ENCODE results near the gene HHLA2.

The HHLA2 gene

DNA sequence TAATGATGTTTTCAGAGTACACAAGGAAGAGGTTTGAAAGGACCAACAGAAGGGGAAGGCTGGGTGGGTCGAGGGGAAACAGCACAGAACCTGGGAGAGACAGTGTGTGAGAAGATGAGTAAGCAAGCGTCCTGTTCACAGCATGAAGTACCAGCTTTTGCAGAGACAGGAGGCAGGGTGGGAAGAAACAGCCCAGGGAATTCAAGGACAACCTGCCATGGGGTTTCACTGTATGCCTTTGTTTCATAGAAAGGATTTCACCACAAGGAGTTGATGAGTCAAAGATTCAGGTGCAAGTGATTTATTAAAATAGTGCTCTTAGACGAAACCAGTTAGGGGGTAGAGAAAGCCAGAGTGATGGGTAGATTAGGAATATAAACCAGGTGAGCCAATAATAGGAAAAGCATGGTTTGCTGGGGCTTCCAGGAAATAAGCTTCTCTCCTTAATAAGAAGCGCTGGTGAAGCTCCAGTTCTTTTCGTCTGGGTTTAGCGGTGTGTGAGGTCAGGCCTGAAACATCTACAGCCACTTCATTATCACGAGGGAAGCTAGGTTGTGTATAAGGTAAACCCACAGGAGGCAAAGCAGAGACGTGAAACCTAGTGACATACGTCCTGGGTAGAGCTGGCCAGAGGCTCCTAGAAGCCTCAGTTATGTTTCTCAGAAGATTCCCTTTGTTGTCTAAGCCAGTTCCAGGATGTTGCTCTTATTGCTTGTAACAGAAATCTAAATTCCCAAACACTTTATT is 3.9 kb downstream of the HHLA2 start:
- DNase-seq, result no peak

DNA sequence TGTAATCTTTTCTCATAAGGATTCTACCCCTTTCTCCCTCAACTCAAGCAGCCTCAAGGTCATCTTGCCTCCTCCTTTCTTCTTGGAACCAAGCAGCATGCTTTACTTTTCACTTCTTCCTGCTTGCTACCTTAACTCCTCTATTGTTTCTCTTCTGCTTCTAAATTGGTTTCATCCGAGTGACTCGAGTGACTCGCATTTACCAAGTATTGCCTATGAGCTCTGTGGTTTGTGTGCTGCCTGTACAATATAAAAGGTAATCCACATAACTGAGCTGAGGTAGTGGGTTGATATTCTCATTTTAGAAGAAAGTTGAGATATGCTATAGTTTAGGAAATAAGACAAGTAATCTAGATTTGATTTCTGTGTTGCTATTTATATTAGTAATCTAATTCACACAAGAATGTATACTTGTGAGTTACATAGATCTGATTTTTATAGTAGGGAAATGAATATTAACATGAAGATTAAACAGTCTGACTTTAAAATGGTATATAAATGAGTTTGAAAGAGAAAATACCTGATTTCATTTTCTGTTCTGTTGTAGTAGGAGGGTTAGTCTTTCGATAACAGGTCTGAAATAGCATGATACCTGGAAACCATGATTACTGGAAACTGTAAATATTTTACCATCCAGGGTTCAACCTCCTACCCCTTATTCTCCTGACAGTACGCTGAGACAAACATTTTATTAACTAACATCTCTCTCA is 5.5 kb downstream of the HHLA2 start:
- DNase-seq, result no peak

DNA sequence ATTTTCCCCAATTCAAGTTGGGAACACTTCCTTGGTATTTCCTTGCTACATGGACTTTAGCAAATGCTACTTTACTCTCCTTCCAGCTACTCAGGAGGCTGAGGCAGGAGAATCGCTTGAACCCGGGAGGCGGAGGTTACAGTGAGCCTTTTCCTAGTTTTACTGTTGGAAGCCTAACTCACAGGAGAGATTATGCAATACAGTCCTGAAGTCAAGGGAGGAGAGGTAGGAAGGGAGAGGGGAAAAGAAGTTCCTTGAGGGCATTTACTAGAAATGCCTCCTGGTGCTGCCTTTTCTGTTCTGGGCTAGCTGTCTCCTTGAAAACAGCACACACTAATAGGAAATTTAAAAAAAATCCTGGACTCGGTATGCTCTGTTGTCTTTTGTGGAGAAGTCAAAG is 6.2 kb downstream of the HHLA2 start:
- DNase-seq, result no peak

- no peak for DNase-seq
Measured at GRCh38 chr3:108305484-108306172, 9.3 kb downstream of the HHLA2 start.

GRCh38 chr3:108311797-108312196 is 15.4 kb downstream of the HHLA2 start:
- DNase-seq, result no peak

DNA sequence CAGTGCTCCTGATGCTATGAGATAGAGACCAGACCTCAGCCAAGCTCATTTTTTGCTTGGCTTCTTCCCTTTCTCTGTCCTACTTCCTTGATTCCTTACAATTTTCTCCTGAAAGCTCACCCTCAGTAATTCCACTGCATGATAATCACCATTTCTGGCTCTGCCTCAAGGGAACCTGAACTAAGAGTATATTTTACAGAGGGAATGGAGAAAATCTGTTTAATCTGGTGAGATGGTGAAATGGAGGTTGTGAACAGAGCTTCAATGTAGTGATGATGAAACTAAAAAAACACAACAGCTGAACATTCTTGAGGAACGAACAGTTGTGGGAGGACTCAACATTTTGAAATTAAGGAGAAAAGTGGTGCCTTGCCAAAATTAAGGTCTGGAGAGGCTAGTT is 16.3 kb downstream of the HHLA2 start:
- no peak for DNase-seq

GRCh38 chr3:108315767-108316301 is 19.5 kb downstream of the HHLA2 start:
- no peak for DNase-seq

DNA sequence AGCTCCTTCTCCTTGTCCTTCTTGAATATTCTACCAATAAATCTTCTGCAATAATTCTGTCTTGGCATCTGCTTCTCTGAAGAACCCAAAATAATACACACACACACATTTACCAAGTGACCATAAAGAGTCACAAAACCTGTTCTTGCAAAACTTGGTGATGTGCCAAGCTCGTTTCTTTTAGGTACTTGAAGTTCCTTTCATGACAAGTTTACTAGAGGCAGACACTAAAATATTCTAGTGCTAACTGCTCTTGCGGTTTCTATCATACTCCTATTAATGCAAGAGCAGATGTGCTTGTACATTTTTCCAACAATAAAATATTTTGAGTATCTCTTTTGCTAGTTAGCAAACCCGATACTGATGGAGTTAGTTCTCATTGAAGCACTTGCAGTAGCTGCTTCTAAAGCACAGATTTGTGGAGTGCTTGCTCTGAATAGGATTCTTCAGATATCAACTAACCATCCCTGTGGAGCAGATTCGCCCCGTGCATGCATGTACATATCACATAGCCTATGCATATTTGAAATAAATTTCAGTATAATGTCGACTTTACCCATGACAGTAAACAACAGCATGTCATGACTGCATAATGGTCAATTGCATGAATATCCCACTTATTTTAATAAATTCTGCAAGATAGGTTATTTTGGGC is 23.2 kb downstream of the HHLA2 start:
- no peak for DNase-seq

DNA sequence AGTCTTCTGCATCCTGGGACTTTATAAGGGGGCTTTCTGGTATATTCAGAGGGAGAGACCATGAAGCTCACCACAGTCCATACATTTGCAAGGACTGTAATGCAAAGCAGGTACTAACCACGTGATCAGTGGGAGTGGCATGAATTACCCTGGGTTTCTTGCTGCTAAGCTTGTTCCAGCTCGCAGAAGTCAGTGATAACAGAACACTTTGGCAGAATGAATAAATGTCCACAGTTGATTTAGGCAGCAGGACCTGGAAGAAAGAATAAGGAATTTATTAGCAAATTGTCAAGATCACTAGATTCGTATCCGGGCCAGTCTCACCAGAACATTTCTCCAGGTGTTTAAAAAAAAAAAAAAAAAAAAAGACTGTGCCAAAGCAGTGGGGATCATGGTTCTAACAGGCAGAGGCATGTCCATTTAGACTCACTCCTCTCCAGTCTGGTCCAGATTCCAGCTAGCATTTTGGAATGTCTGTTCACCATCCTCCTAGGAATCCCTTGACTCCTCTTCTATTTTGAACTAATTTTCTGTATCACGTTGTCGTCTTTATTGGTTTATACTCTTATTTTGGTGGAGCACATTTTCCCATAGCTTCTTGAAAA is 24.5 kb downstream of the HHLA2 start:
- DNase-seq, result no peak

DNA sequence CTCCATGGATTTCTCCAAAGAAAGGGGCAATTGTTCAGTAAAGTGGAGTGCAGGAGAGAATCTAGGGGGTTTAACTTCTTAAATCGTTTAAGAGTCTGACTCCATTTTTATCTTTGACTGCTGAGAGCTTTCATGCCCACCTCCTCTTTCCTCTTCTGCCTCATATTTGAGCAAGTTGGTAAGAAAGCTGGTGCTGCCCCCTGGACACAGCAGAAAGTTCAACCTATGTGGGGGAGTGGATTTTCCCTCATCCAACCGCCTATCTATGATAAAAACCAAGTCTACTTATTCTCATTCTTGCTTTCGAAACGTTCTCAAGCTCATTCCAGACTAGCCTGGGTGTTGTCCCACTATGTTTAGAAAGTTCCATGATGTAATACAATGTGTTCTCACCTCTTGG is 26.0 kb downstream of the HHLA2 start:
- no peak for DNase-seq

DNA sequence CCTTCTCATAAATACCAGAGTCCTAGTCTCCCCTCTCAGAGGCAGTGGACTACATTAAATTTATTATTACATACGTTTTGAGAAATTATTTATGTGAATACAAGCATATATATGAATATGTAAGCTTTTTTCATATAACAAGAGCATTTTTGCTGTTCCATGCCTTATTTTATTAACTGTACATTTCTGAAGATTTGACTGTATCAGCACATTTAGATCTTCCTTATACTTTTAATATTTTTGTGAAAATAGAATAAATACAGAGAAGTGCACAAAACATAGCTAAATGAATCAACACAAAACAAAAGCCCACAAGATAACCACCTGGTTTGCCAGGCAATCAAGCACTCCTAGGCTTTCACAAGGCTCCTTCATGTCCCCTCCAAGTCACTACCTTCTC is 27.8 kb downstream of the HHLA2 start:
- DNase-seq, result no peak

DNA sequence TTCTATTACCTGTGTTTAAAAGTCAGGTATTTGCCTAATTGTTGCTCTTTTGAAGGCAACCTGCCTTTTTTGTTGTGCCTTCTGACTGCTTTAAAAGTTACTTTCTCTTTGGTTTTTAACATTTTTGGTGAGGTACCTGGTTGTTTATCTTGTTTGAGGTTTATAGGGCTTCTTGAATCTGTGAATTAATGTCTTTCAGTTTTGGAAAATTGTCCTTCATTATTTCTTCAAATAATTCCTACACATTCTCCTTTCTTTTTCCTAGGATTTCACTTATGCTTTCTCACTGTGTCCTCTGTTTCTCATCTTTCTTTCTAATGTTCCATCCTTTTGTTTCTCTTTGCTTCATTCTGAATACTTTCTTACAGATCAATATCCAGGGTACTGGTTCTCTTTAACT is 30.8 kb downstream of the HHLA2 start:
- no peak for DNase-seq

- no peak for DNase-seq
Measured at GRCh38 chr3:108328821-108329486, 32.6 kb downstream of the HHLA2 start.

DNA sequence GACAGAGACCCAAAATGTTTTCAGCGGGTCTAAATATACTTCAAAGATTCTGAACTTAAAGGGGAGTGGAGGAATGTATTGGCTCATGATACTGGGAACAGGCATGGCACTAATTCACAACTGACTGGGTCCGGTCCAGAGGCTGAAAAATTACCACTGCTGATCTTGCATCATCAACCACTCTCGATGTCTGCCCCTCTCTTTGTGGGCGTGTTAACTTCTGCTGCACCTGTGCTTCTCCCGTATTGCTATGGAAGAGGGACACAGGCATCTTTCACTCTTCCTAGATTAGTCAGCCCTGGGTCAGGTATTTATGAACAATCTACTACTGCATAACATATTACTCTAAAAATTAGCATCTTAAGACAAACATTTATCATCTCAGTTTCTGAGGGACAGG is 33.2 kb downstream of the HHLA2 start:
- no peak for DNase-seq

- DNase-seq, result no peak
Measured at GRCh38 chr3:108329947-108330346, 33.6 kb downstream of the HHLA2 start.

- DNase-seq, result no peak
Measured at GRCh38 chr3:108331792-108332191, 35.4 kb downstream of the HHLA2 start.

DNA sequence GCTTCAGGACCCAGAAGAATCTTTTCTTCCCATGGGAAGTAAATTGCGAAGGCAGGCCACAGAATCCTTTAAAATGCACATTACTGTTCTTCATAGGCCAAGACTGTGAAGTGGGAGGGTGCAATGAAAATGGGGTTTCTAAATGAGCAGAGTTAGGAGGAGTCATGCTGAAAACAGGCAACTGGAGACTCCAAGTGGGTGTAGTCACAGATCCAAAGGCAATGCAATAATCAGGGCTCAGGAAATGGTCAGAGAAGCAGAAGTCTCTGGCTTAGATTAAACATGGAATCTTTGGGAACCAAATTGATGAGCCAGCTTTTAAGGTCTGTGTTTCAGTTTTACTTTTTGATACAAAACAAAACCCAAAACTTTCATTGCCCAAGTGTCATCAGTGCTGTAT is 37.6 kb downstream of the HHLA2 start:
- no peak for DNase-seq

GRCh38 chr3:108334701-108335100 is 38.4 kb downstream of the HHLA2 start:
- DNase-seq, result peak; percentile 87

DNA sequence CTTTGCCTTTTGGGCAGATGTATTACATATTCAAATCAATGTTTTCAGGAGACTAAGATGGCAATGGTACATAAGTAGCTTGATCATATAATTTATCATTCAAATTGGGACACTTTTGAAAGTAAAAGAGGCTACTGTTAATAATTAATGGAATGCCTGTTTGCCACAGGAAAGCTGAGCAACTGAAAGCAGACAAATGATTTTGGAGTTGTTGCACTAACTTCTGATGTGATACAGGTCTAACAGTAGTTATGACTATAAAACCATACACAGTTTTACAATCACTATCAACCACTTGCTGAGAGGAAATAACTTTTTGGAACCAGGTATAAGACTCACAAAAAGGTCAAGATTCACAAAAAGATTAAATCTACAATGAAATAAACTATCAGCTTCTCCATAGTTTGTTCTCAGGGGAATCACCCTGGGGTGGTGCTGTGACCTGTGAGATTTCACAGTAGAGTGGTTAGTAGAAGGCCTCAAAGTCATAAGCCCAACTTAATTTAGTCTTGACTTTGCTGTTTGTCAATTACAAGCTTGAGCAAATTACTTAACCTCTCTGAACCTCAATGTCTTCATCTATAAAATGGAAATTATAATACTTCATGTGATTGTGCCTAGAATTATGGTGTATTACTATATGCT is 42.7 kb downstream of the HHLA2 start:
- DNase-seq, result no peak

GRCh38 chr3:108341911-108342310 is 45.6 kb downstream of the HHLA2 start:
- no peak for DNase-seq

GRCh38 chr3:108342837-108343486 is 46.6 kb downstream of the HHLA2 start:
- no peak for DNase-seq

Measured in DMS 273 treated with DMSO at 0.1 percent for 48 hours (cell line).